HEK293T (cell line): Measurements from ENCODE around the gene PACRG.

Experiments
- ARNT ChIP-seq: fragments of 450-650 bp; IDR thresholded peaks from 2 replicates; pipeline ENCODE4 v1.6.1; 2017; ENCODE audit warnings: mild to moderate bottlenecking
- BHLHE40 ChIP-seq: fragments of 450-650 bp; IDR thresholded peaks from 2 replicates; pipeline ENCODE4 v1.6.1; 2016; ENCODE audit warnings: mild to moderate bottlenecking, moderate library complexity, borderline replicate concordance
- FOXK2 ChIP-seq: fragments of 450-650 bp; IDR thresholded peaks from 2 replicates; pipeline ENCODE4 v1.6.1; 2016; ENCODE audit warnings: mild to moderate bottlenecking
- FOXM1 ChIP-seq: fragments of 450-650 bp; IDR thresholded peaks from 2 replicates; pipeline ENCODE4 v1.6.1; 2017; ENCODE audit warnings: mild to moderate bottlenecking, borderline replicate concordance
- LEF1 ChIP-seq: fragments of 450-650 bp; IDR thresholded peaks from 2 replicates; pipeline ENCODE4 v1.6.1; 2017; ENCODE audit warnings: mild to moderate bottlenecking, borderline replicate concordance
- NFRKB ChIP-seq: fragments of 450-650 bp; IDR thresholded peaks from 2 replicates; pipeline ENCODE4 v1.6.1; 2016; ENCODE audit warnings: mild to moderate bottlenecking, moderate library complexity
- SP1 ChIP-seq: fragments of 450-650 bp; IDR thresholded peaks from 2 replicates; pipeline ENCODE4 v1.6.1; 2017
- TARDBP ChIP-seq: fragments of 450-650 bp; IDR thresholded peaks from 2 replicates; pipeline ENCODE4 v1.6.1; 2016
- TF ChIP-seq, protein P1 (sequence below): fragments of 450-650 bp; IDR thresholded peaks from 2 replicates; pipeline ENCODE4 v1.6.1; 2016

DNA sequence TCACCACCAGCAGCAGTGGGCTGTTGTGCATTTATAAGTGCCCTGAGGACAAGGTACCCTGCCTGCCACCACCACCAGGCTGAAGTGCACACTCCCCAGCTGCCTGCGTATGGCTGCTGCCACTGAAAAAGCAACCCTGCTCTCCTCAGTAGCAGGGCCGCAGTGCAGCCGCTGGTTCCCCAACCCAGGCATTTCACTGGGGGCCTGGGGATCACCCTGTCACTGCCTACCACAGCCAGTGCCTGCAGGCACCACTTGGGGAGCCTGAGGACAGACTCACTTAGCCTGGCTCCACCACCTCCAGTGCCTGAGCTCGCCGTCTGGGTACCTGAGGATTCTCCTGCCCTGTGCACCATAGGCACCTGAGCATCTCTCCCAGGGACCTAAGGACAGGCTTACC is 215.6 kb downstream of the PACRG start:
- no peak for TF ChIP-seq ARNT
- TF ChIP-seq, protein P1, sequence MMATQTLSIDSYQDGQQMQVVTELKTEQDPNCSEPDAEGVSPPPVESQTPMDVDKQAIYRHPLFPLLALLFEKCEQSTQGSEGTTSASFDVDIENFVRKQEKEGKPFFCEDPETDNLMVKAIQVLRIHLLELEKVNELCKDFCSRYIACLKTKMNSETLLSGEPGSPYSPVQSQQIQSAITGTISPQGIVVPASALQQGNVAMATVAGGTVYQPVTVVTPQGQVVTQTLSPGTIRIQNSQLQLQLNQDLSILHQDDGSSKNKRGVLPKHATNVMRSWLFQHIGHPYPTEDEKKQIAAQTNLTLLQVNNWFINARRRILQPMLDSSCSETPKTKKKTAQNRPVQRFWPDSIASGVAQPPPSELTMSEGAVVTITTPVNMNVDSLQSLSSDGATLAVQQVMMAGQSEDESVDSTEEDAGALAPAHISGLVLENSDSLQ = no peak
- no peak for TF ChIP-seq FOXM1
- no peak for TF ChIP-seq FOXK2
- no peak for TF ChIP-seq BHLHE40
- TF ChIP-seq TARDBP = no peak
- TF ChIP-seq SP1 = no peak
- no peak for TF ChIP-seq LEF1
- TF ChIP-seq NFRKB = no peak
